A549 treated with ZK216348 at 1 μM for 4 hours (cell line): ENCODE measurements around the gene TMEM178B. TPM values are rescaled to one million over a fixed set of nuclear protein-coding genes. Genes with fewer than 3 reads are reported as not detected.

Source experiments
- total RNA-seq: library from RNA; stranded (reverse); fragments of 200-300 nt; extraction: Qiagen RNA extraction; gene quantifications from 5 replicates; pipeline ENCODE4 v1.2.3, GENCODE V29; 2022; ENCODE audit warnings: low read depth

TMEM178B gene
- total RNA-seq, result 1.1 to 2.6 TPM (median 1.5 TPM) in 5 replicates

GRCh38 chr7:141073641-141074161, at the start of gene TMEM178B:
TSS of gene TMEM178B (plus strand) at chr7:141074064.

Other genes with a start within 250 kb of the TMEM178B start
- gene BRAF, start 149.1 kb upstream of the TMEM178B start, total RNA-seq, result 4.2 to 8.0 TPM (median 5.3 TPM) in 5 replicates
- 103 to 153 TPM (median 112 TPM) in 5 replicates for gene MRPS33, start 59.1 kb upstream of the TMEM178B start, total RNA-seq